Activated CD4-positive, CD25-positive, alpha-beta regulatory T cell treated with anti-CD3 and anti-CD28 coated beads, Interleukin-2, amount 50 U/mL, for 72 hours (primary cell): Measurements from ENCODE around the gene WWP2.

ENCODE experiments used
- DNase-seq: peaks from one replicate; pipeline ENCODE4 v3.0.0; 2021

WWP2 gene

DNA sequence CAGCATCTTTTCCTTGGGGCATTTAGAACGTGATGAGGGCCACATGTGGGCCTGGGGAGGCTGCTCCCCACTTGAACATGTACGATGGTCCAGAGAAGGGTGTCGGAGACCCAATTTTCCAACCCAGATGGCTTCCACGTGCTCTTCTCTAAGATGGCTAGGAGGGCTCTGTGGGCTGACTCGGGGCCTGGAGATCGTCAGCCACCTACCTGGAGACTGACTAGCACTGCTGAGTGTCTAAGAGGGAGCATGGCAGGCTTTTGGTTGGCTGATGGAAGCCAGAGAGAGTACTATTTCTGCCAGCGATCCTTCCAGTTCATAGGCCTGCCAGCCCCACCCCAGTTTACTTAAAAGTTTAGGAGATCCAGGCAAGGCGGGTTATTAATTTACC is 128.8 kb downstream of the WWP2 start:
- DNase-seq: no peak

DNA sequence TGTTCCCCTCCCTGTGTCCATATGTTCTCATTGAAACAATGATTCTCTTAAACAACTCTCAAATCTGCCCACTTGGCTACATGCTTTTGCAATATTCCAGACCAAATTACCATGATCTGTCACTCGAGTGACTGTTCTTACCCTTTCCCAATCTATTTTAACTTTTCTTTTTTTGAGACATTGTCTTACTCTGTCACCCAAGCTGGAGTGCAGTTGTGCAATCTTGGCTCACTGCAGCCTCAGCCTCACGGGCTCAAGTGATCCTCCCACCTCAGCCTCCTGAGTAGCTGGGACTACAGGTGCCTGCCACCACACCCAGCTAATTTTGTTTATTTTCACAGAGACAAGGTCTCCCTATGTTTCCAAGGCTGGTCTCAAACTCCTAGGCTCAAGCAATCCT is 130.2 kb downstream of the WWP2 start:
- no peak for DNase-seq

DNA sequence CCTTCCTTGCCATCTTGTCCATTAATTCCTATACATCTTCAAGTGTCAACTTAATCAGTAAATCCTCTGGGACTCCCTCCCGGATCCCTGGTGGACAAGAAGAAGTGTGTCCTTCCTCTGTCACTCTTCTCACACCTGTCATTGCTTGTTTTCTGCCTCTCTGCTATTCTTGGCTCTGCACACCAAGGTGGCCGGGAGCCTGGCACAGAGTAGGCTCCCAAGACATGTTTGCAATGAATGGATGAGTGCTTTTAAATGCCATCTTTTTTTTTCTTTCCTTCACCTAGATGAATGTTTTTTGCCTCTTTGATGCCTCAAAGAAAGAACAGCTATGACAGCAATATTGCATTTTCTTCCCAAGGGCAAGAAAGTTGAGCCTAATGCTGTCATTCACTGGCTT is 131.0 kb downstream of the WWP2 start:
- DNase-seq: no peak

DNA sequence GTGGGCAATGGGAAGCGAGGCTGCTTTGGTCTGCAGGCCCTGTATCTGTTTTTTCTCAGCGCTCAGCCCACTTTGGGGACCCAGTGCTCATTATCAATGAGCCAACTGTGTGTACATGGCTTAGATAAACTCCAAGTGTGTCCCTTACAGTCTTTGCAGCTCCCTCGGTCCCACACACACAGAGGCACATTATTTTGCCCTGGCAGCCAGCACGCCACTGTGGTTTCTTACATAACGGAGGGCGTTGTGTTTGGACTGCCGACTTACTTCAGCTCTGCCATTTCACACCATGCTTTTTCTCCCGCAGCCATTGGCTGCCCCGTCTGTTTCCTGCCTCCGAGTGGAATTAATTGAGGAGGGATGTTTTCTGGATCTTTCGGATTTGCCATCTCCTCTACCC is 132.5 kb downstream of the WWP2 start:
- no peak for DNase-seq

DNA sequence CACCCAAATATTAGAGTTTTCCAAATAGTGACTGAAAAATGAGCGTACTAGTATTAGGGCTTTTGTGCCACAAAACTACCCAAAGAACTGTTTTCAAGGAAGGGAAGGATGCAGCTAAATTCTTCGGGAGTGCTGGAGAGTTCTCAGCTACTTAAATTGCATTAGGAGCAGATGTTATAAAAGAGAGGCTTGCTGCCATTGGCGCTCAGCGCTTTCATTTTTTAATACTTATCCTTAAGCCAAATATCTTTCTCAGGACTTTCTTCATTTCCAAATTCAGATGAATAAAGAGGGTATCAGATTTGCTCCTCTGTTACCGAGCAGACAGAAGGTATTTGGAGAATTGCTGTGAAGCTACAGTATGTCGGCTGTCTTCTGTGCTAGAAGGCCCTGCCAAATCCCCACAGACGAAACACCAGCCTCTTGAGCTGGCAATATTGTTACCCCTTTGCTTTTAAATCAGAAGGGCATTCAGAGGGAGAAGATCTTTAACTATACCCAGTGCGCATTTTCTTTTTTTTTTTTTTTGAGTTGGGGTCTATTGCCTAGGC is 141.8 kb downstream of the WWP2 start:
- DNase-seq: no peak

DNA sequence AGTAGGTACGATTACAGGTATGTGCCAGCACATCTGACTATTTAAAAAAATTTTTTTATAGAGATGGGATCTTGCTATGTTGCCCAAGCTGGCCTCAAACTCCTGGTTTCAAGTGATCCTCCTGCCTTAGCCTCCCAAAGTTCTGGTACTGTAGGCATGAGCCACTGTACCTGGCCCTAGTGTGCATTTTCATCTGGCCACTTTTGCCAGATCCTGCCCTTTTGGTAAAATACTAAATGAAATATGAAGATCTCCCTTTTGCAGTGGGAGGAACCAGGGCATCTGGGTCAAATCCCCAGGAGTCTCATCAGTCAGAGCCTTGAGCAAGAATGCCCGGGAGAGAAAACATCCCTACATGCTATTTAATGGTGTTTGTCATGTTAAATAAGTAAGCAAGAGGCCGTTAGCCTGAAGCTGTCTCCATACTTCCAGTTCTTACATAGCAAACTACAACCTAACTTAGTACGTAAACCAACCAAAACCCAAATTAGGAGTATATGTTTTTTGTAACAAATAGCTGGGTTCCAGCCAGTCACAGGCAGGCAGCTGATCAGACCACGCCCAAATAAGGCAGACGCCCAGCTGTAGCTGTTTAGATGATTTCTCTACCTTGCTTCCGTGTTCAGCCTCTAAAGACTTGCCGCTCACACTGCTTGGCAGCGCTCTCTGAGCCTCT is 142.5 kb downstream of the WWP2 start:
- no peak for DNase-seq

DNA sequence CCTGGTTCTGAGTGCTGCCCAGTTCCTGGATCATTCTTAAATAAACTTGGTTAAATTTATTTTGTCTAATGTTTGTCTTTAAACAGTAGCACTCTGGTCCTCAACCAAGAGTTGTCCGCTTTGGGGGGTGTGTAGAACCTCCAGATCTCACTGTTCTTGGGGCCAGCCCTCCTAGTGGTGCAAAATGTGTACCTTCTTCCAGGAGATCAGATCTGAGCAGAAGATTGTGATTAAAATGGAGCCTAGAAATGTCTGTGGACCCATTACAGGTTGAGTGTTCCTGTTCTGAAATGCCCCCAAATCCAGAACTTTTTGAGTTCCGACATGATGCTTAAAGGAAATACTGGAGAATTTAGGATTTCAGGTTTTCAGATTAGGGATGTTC is 143.0 kb downstream of the WWP2 start:
- DNase-seq: no peak

DNA sequence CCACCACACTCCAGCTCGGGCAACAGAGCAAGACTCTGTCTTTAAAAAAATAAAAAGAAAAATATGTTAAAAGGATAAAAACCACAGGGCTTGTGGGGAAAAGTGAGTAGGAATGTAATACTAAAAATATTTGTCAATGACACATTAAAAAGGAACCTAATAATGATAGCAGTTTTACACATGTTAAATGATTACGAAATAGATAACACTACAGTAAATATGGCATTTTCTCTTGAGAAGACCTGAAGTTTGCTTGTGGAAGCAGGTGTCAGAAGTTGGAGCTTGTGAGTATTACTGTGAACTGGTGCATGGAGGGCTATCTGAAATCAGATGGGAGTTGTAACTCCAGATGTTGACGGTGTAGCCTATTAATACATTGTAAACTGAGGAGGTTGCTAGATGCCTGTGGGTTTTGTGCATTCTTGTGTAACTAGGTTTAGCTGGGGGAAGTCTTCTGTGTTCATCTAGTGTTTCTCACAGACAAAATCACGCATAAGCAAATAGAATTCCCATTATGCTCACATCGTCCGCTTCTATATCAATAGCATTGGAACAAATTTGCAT is 144.8 kb downstream of the WWP2 start:
- DNase-seq: no peak

DNA sequence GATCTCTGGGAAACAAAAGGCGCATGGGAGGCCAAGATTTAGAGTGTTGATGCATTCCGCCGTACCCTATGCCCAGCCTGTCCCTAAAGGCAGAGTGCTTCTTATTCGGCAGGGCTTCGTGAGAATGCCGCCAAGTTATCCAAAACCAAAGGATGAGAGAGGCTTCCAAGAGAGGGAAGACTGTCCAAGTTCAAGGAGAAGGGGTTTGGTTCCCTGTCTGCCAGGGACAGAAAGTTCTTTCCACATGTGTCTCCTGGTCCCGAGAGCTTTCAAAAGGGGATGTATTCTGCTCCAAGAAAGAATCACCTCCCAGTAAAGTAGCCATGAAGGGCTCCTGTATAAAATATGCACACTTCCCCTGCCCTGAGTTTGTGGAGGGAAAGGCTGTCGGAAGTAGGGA is 146.9 kb downstream of the WWP2 start:
- DNase-seq: no peak

DNA sequence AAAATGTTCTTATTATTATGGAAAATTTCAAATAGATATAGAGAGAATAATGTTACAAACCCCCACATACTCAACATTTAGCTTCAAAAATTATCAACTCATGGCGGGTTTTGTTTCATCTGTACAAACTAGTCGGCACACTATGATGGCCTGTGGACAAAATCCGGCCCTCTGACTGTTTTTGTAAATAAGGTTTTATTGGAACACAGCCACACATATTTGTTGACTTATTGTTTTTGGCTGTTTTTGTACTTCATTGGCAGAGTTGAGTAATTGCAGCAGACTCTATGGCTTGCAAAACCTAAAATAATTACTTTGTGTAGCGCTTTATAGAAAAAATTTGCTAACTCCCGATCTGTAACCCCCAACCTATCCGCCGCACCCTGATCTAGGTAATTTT is 147.6 kb downstream of the WWP2 start:
- no peak for DNase-seq

DNA sequence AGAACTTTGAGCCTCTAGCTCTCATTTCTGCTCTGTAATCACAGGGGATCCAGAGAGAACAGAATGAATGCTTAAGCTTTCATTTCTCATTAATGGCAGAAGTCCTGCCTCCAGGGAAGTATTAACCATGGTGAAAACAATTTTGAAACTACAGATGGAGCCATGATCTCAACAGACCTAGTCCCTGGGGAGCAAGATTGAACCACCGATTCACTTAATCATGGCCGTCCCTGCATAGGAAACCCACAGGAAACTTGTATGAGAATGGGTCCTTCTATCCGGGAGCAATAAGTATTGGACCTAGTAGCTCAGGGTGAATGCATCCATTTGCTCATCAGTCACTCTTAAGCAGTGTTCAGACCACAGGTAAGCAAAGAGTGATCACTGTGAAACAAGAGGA is 148.8 kb downstream of the WWP2 start:
- no peak for DNase-seq

DNA sequence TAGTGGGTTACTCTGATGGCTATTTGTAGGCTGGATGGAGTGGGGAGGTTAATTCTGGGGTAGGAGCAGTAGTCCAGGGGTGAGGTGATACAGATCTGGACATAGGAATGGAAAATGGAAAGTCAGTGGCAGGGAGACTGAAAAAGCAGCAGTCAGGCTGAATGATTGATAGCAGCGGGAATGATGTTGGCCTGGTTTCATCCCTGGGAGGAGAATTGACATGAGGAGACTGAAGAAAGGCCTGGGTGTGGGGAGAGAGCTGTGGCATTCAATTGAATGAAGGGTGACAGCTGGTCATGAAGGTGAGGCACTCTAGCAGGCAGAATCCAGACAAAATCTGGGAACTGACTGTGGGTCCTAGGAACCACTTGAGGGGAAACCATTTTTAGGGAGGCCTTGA is 154.3 kb downstream of the WWP2 start:
- no peak for DNase-seq

DNA sequence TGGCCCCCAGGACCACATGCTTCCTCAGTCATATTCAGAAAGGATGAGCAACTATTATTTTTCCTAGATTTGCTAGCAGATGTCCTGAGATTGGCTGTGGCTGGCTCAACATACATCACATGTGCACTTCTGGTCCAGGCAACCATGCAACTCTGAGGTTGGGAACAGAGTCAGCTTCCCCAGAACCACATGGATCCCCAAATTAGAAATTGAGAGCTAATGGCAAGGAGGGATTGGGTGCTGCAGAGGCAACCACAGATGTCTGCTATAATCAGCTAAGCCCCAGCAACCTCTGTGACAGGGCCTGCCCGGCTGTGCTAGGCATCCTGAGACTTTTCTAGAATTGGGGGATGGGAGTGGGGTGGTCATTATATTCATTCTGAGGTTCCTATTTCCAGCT is 155.2 kb downstream of the WWP2 start:
- DNase-seq: no peak

DNA sequence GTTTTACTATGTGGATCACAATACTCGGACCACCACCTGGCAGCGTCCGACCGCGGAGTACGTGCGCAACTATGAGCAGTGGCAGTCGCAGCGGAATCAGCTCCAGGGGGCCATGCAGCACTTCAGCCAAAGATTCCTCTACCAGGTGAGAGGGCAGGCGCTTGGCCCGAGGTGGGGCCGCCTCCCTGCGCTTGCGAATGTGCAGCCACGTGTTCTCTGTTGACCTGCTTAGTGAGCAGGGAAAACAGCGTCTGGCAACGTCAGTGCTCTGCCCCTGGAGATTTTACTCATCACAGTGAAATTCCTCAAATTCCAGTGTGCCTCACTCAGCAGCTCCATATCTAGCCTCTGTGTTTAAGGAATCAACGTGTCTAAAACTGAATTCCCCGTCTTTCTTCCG is 155.6 kb downstream of the WWP2 start:
- DNase-seq: no peak

DNA sequence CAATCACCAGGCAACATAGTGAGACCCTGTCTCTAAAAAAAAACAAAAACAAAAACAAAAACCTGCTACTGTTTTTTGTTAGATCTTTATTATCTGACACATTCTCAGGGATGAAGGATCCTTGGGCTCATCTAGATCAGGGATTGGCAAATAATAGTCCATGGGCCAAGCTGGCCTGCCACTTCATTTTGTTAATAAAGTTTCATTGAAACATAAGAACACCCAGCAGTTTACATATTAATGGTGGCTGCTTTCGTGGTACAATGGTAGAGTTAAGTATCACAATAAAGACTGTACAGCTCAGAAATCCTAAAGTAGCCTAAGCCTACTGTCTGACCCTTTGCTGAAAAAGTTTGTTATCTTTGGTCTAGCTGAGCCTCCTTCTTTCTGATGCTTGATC is 156.1 kb downstream of the WWP2 start:
- DNase-seq: no peak

DNA sequence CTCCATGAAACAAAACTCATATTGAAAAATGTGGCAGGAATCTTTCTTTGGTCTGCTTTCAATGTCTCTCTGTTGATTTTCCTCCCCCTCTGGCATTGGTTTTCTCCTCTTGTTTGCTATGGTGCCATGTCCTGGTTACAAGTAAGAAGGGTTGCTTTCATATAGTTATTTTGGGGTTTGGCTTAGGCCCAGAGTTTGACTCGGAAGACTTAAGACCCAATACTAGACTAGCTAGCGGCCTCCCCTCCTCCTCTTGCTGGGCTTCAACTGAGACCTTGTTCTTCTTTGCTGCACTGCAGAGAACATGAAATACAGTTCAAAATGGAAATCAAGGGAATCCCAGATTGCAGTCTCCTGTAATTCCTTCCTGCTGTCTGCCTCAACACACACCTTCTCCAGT is 159.0 kb downstream of the WWP2 start:
- no peak for DNase-seq

DNA sequence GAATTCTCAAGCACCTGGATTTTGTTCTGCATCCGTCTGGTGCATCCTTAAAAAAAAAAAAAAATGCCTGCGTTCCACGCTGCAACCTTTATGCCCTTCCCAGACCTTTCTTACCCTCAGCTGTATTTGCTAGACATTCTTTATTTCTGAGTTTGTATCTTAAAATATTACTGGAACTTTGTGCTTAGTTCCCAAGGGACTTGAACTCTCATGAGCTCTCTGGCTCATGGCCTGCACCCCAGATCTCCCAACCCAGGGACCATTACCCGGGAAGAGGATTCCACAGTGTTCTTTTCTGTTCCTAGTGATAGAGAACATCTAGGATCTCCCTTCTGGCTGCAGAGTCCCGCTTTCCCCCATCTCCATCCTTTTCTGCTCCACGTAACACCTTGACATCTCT is 160.1 kb downstream of the WWP2 start:
- DNase-seq: no peak

DNA sequence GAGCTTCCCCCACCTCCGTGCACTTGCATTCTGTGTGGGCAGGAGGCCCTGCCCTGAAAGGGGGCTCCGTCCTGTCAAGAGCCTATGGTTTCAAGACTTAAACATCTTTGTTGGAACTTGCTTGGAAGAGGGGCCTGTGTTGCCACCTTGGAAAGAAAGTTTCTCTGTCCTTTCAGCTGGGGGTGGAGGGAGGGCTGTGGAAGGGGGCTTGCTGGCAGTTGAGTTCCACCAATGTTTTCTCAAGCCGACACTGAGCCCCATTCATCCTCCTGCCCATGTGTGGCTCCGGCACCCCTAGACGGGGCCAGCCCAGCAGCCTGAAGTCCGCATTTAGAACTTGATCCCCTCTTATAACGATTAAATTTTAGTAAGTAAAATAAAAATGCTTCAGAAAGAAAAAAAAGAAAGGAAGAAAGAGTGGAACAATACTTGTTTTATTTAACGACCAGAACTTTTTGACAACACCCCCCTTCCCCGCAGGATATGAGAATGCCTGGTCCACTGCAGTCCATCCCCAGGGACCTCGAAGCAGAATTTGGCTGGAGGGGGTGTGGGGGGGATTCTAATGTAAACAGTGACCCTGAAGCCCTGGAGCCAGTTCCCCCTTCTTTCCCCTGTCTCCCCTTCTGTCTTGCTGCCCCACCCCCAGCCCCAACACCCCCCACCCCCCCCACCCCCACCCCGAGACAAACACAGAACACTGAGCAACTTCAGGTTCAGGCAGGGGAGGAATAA is 162.1 kb downstream of the WWP2 start:
- no peak for DNase-seq

DNA sequence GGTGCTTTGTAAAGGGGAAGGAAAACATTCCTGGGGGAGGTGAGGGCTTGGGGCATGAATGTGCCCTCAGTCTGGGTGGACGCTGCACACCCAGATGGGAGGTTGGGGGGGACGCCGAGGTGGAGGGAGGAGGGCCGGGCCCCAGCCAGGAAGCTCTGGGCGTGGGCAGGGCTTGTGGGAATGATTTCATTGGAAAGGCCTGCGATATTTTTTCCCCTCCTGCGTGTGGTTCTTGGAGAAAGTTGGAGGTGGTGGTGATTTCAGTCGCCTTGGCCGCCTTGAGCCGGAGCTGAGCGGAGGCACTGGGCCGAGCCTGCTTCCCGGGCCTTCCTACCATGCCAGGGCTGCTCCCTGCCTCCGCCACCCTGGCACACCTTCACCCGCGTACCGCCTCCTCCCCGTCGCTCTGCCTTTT is 162.7 kb downstream of the WWP2 start:
- no peak for DNase-seq

DNA sequence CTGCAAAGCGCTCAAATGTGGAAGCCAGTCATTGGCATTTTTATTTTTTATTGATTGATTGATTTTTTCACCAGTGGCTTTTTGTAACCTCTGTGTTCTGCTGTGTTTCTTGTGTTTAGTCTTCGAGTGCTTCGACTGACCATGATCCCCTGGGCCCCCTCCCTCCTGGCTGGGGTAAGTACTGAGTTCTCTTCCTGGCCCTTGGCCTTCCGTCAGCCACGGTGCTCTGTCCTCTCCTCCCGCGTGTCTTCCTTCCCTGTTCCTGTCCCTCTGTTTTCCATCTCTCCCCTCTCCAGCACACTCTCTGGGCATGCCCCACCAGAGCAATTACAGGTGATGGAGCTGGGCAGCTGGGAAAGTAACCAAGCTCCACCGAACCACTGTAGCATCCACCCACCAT is 163.2 kb downstream of the WWP2 start:
- DNase-seq: no peak

DNA sequence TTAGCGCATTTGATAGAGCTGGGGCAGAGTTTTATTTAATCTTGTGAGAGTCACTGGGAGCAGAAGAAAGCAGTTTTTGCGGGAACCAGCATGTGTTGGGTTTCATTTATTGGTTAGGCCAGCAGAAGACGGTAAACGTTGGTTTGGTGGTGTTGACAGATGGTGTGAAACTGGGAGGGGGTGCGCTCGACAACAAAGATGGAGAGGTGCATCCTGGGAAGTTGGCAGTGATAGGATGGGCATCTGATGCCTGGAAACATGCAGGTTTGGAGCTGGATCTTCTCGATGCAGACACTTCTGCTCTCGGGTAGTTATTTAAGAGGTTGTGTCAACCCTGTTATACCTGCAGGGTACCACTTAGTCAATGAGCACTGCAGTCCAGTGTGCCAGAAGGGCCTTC is 164.1 kb downstream of the WWP2 start:
- no peak for DNase-seq

DNA sequence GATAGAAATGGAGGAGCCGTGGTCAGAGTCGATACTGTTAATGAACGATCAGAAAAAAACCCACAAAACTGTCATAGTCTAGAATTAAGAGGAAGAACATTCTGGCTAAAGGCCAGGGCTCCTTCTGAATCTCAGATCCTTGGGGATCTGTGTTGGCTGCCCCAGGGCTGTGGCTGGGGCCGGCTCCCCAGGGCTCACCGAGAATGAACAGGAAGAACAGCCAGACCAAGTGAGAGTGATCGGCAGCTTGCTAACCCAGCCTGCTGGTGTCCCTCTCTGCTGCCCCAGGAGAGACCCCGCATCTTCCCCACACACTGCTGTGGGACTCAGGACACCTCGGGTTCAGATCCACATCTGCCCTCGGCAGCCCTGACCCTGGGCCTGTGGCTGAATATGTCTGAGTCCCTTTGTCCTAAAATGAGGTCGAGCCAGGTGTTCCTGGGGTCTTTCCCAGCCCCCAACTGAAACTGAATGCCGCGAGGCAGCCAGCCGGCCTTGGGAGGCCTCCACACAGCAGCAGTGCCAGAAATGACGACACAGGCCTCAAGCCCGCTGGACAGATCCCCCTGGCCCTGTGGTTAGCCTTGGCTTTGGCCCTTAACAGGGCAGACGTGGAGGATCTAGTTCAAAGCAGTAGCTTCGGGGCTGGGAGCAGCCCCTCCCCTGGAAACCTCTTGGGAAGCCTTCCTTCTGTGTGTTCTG is 165.1 kb downstream of the WWP2 start:
- no peak for DNase-seq

DNA sequence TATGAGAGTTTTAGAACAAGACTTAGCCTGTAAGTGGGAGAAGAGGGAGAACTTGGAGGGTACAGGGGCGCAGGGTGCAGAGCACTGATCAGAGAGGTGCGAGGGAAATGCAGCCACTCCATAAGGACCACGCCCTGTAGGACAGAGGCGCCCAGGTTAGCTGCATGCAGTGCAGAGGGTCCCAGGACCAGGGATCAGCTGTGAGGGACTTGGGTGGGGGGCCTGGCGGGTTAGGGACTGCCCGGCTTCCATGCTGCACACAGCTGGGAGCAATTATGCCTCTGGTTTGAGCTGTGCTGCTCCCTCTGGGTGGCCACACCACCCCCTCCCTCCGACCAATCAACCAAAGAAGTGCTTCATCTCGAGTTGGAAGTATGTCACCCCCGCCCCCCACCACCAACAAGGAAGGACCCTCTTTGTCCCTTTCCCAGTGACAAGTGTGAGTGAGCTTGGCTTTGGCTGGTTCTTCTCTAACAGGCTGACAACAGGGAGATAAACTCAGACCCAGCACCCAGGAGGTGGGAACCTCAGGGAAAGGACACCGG is 166.8 kb downstream of the WWP2 start:
- DNase-seq: no peak

DNA sequence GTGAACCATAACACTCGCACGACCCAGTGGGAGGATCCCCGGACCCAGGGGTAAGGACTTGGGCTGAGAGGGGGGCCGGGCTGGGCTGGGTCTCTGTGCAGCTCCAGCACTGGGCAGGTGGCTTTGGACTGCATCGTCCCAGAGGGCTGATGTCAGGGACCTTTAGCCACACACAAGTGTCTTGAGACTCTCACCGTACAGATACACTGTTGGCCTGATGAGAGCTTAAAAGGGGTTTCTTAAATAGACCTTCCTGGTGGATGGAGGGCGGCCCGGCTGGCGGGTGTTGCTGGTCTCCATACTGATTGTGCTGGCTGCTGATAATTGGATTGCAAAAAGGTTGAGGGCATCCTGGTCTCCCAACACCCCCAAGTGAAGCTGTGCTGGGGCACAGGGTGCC is 167.3 kb downstream of the WWP2 start:
- DNase-seq: no peak
